Neural cell (in vitro differentiated cells): ENCODE results near the gene IQGAP1.

ENCODE experiments used
- EP300 ChIP-seq: fragments of 450-650 bp; conservative IDR thresholded peaks from 2 replicates; pipeline ENCODE4 v1.6.1; 2014; ENCODE audit warnings: antibody characterized with exemption, mild to moderate bottlenecking, moderate library complexity; ENCODE audit not compliant: poor library complexity, severe bottlenecking
- EZH2 ChIP-seq: fragments of 200-600, 300-800 bp; shearing (Covaris generic), sonication (generic); IDR thresholded peaks from 2 replicates; pipeline ENCODE4 v1.6.1; 2014; ENCODE audit warnings: antibody characterized with exemption, low read length, borderline replicate concordance, mild to moderate bottlenecking; ENCODE audit not compliant: insufficient read depth, poor library complexity, severe bottlenecking
- MXI1 ChIP-seq: fragments of 450-650 bp; conservative IDR thresholded peaks from 2 replicates; pipeline ENCODE4 v1.6.1; 2014; ENCODE audit warnings: antibody characterized with exemption, mild to moderate bottlenecking; ENCODE audit not compliant: poor library complexity, severe bottlenecking
- TAF1 ChIP-seq: IDR thresholded peaks from 2 replicates; pipeline ENCODE4 v1.6.1; 2012; ENCODE audit warnings: low read depth
- TF ChIP-seq, protein P1 (sequence below): fragments of 450-650 bp; IDR thresholded peaks from 2 replicates; pipeline ENCODE4 v1.5.1; 2014; ENCODE audit warnings: antibody characterized with exemption, mild to moderate bottlenecking, moderate library complexity; ENCODE audit not compliant: poor library complexity, severe bottlenecking

- TF ChIP-seq, protein P1, sequence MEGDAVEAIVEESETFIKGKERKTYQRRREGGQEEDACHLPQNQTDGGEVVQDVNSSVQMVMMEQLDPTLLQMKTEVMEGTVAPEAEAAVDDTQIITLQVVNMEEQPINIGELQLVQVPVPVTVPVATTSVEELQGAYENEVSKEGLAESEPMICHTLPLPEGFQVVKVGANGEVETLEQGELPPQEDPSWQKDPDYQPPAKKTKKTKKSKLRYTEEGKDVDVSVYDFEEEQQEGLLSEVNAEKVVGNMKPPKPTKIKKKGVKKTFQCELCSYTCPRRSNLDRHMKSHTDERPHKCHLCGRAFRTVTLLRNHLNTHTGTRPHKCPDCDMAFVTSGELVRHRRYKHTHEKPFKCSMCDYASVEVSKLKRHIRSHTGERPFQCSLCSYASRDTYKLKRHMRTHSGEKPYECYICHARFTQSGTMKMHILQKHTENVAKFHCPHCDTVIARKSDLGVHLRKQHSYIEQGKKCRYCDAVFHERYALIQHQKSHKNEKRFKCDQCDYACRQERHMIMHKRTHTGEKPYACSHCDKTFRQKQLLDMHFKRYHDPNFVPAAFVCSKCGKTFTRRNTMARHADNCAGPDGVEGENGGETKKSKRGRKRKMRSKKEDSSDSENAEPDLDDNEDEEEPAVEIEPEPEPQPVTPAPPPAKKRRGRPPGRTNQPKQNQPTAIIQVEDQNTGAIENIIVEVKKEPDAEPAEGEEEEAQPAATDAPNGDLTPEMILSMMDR, result no peak
- no peak for TF ChIP-seq EZH2
- peak; percentile 49 for TF ChIP-seq TAF1
- peak; percentile 63 for TF ChIP-seq MXI1
- no peak for TF ChIP-seq EP300
Observed at GRCh38 chr15:90352107-90352893, 35.7 kb upstream of the IQGAP1 start, which contains the start of gene ZNF774.
